ENCODE data around the gene SH3BP5L.
"Not testable (repeated sequence)": the region's sequence is repeated elsewhere in the genome, so short reads cannot be mapped to it uniquely, and the experiment has no call there.

The SH3BP5L gene

GRCh38 chr1:248830718-248831017, 5.0 kb upstream of the SH3BP5L start:
- DNase-seq (ENCODE audit: extremely low read depth in 1 of 2, low read depth in 1 of 2) = not testable (repeated sequence)

- no peak for DNase-seq (ENCODE audit: extremely low read depth in 1 of 2, low read depth in 1 of 2)
Observed at GRCh38 chr1:248828845-248829244, 3.1 kb upstream of the SH3BP5L start.

GRCh38 chr1:248825573-248825908, 174 bp downstream of the SH3BP5L start:
- no peak for DNase-seq (ENCODE audit: extremely low read depth in 1 of 2, low read depth in 1 of 2)

GRCh38 chr1:248825136-248825535, 579 bp downstream of the SH3BP5L start:
- DNase-seq (ENCODE audit: extremely low read depth in 1 of 2, low read depth in 1 of 2) = no peak

GRCh38 chr1:248824701-248825100, 1.0 kb downstream of the SH3BP5L start:
- no peak for DNase-seq (ENCODE audit: extremely low read depth in 1 of 2, low read depth in 1 of 2)

GRCh38 chr1:248824301-248824700, 1.4 kb downstream of the SH3BP5L start:
- DNase-seq (ENCODE audit: extremely low read depth in 1 of 2, low read depth in 1 of 2) = no peak

- no peak for DNase-seq (ENCODE audit: extremely low read depth in 1 of 2, low read depth in 1 of 2)
Observed at GRCh38 chr1:248823517-248824001, 2.2 kb downstream of the SH3BP5L start.

- DNase-seq (ENCODE audit: extremely low read depth in 1 of 2, low read depth in 1 of 2) = no peak
Observed at GRCh38 chr1:248822148-248823032, 3.3 kb downstream of the SH3BP5L start.

- no peak for DNase-seq (ENCODE audit: extremely low read depth in 1 of 2, low read depth in 1 of 2)
Observed at GRCh38 chr1:248821641-248822040, 4.1 kb downstream of the SH3BP5L start.

GRCh38 chr1:248821101-248821500, 4.6 kb downstream of the SH3BP5L start:
- DNase-seq (ENCODE audit: extremely low read depth in 1 of 2, low read depth in 1 of 2) = no peak

- DNase-seq (ENCODE audit: extremely low read depth in 1 of 2, low read depth in 1 of 2) = no peak
Observed at GRCh38 chr1:248820041-248820585, 5.6 kb downstream of the SH3BP5L start.

GRCh38 chr1:248818505-248819374, 7.0 kb downstream of the SH3BP5L start:
- no peak for DNase-seq (ENCODE audit: extremely low read depth in 1 of 2, low read depth in 1 of 2)

GRCh38 chr1:248817065-248817464, 8.7 kb downstream of the SH3BP5L start:
- no peak for DNase-seq (ENCODE audit: extremely low read depth in 1 of 2, low read depth in 1 of 2)

- no peak for DNase-seq (ENCODE audit: extremely low read depth in 1 of 2, low read depth in 1 of 2)
Observed at GRCh38 chr1:248816042-248816851, 9.5 kb downstream of the SH3BP5L start.

GRCh38 chr1:248815407-248816034, 10.2 kb downstream of the SH3BP5L start:
- no peak for DNase-seq (ENCODE audit: extremely low read depth in 1 of 2, low read depth in 1 of 2)

GRCh38 chr1:248814351-248814750, 11.4 kb downstream of the SH3BP5L start:
- DNase-seq (ENCODE audit: extremely low read depth in 1 of 2, low read depth in 1 of 2) = no peak

- no peak for DNase-seq (ENCODE audit: extremely low read depth in 1 of 2, low read depth in 1 of 2)
Observed at GRCh38 chr1:248813546-248813945, 12.2 kb downstream of the SH3BP5L start.

- no peak for DNase-seq (ENCODE audit: extremely low read depth in 1 of 2, low read depth in 1 of 2)
Observed at GRCh38 chr1:248812736-248813425, 12.8 kb downstream of the SH3BP5L start.

All from stimulated activated CD8-positive, alpha-beta memory T cell treated with anti-CD3 and anti-CD28 coated beads, Interleukin-7, amount 100 ng/mL, for 48 hours (primary cell).